ENCODE measurements around the gene PROM1.

Gene PROM1

GRCh38 chr4:16052939-16053338, 30.9 kb downstream of the PROM1 start:
- H3K27me3 ChIP-seq (ENCODE audit: low read length), result no peaks in the 10 kb centered on the region
- no peak overlapping the region for H3K4me2 ChIP-seq (ENCODE audit: low read depth, low read length, poor library complexity, severe bottlenecking)
- TF ChIP-seq CTCF (IDR thresholded peaks at IDR 0.05; ENCODE audit: insufficient read depth, low read length, poor library complexity, severe bottlenecking) (no peak), EZH2phosphoT487 (conservative IDR thresholded peaks at IDR 0.05; ENCODE audit: low read length) (no peak)
- H3K9me2 ChIP-seq (replicated peaks; ENCODE audit: insufficient read depth, low read length), result no peaks in the 10 kb centered on the region
- no peaks in the 10 kb centered on the region for H4K20me1 ChIP-seq (ENCODE audit: low read depth, low read length)
- H3F3A ChIP-seq (ENCODE audit: insufficient read depth), result no peaks in the 10 kb centered on the region
- H3K9ac ChIP-seq (ENCODE audit: low read length), result no peak overlapping the region
- H2AFZ ChIP-seq (ENCODE audit: low read depth, low read length, severe bottlenecking), result no peak overlapping the region
- no peak overlapping the region for H3K4me3 ChIP-seq (ENCODE audit: insufficient read depth, low read length, poor library complexity, severe bottlenecking)
- H3K27ac ChIP-seq (ENCODE audit: low read depth, low read length), result no peak overlapping the region
- no peaks in the 10 kb centered on the region for H3K79me2 ChIP-seq (ENCODE audit: insufficient read depth, low read length)
- no peaks in the 10 kb centered on the region for H3K9me3 ChIP-seq (ENCODE audit: insufficient read depth, low read length)
- no peaks in the 10 kb centered on the region for H3K36me3 ChIP-seq (ENCODE audit: low read length)

GRCh38 chr4:16051980-16052379, 31.8 kb downstream of the PROM1 start:
- Histone ChIP-seq H3K4me2 (ENCODE audit: low read depth, low read length, poor library complexity, severe bottlenecking) (no peak overlapping the region), H3K9me2 (replicated peaks; ENCODE audit: insufficient read depth, low read length) (no peaks in the 10 kb centered on the region), H2AFZ (ENCODE audit: low read depth, low read length, severe bottlenecking) (no peak overlapping the region), H3K9ac (ENCODE audit: low read length) (no peak overlapping the region), H4K20me1 (ENCODE audit: low read depth, low read length) (no peaks in the 10 kb centered on the region), H3K79me2 (ENCODE audit: insufficient read depth, low read length) (no peaks in the 10 kb centered on the region), H3K27me3 (ENCODE audit: low read length) (no peaks in the 10 kb centered on the region), H3K4me3 (ENCODE audit: insufficient read depth, low read length, poor library complexity, severe bottlenecking) (no peak overlapping the region), H3F3A (ENCODE audit: insufficient read depth) (no peaks in the 10 kb centered on the region), H3K9me3 (ENCODE audit: insufficient read depth, low read length) (no peaks in the 10 kb centered on the region), H3K36me3 (ENCODE audit: low read length) (no peaks in the 10 kb centered on the region), H3K27ac (ENCODE audit: low read depth, low read length) (no peak overlapping the region)
- TF ChIP-seq CTCF (IDR thresholded peaks at IDR 0.05; ENCODE audit: insufficient read depth, low read length, poor library complexity, severe bottlenecking), result no peak
- no peak for TF ChIP-seq EZH2phosphoT487 (conservative IDR thresholded peaks at IDR 0.05; ENCODE audit: low read length)

- H3K79me2 ChIP-seq (ENCODE audit: insufficient read depth, low read length), result no peaks in the 10 kb centered on the region
These were observed 32.7 kb downstream of the PROM1 start for GRCh38 chr4:16051132-16051531.

More at GRCh38 chr4:16051132-16051531, 32.7 kb downstream of the PROM1 start:
- H2AFZ ChIP-seq (ENCODE audit: low read depth, low read length, severe bottlenecking), result no peak overlapping the region
- no peaks in the 10 kb centered on the region for H3F3A ChIP-seq (ENCODE audit: insufficient read depth)
- TF ChIP-seq CTCF (IDR thresholded peaks at IDR 0.05; ENCODE audit: insufficient read depth, low read length, poor library complexity, severe bottlenecking), result no peak
- TF ChIP-seq EZH2phosphoT487 (conservative IDR thresholded peaks at IDR 0.05; ENCODE audit: low read length), result no peak
- H3K9ac ChIP-seq (ENCODE audit: low read length), result no peak overlapping the region
- no peaks in the 10 kb centered on the region for H3K9me2 ChIP-seq (replicated peaks; ENCODE audit: insufficient read depth, low read length)
- H3K27me3 ChIP-seq (ENCODE audit: low read length), result no peaks in the 10 kb centered on the region
- no peaks in the 10 kb centered on the region for H4K20me1 ChIP-seq (ENCODE audit: low read depth, low read length)
- H3K27ac ChIP-seq (ENCODE audit: low read depth, low read length), result no peak overlapping the region
- H3K36me3 ChIP-seq (ENCODE audit: low read length), result no peaks in the 10 kb centered on the region
- H3K4me2 ChIP-seq (ENCODE audit: low read depth, low read length, poor library complexity, severe bottlenecking), result no peak overlapping the region
- H3K4me3 ChIP-seq (ENCODE audit: insufficient read depth, low read length, poor library complexity, severe bottlenecking), result no peak overlapping the region
- H3K9me3 ChIP-seq (ENCODE audit: insufficient read depth, low read length), result no peaks in the 10 kb centered on the region
